NCI-H1105 treated with DMSO at 0.1 percent for 48 hours (cell line): ENCODE results near the gene HTR4.
"Not testable (repeated sequence)": the region's sequence is repeated elsewhere in the genome, so short reads cannot be mapped to it uniquely, and the experiment has no call there.

ENCODE experiments used
- DNase-seq: peaks from one replicate; lab custom pipeline; 2025; lab: John Stamatoyannopoulos, UW

HTR4 gene

GRCh38 chr5:148474025-148474511, 180.3 kb downstream of the HTR4 start:
- no peak for DNase-seq

- no peak for DNase-seq
These were observed 182.9 kb downstream of the HTR4 start for GRCh38 chr5:148471379-148471778.

- DNase-seq = no peak
These were observed 184.8 kb downstream of the HTR4 start for GRCh38 chr5:148469501-148469935.

- DNase-seq = not testable (repeated sequence)
These were observed 185.6 kb downstream of the HTR4 start for GRCh38 chr5:148468746-148469145.

GRCh38 chr5:148467958-148468357, 186.4 kb downstream of the HTR4 start:
- DNase-seq = no peak

GRCh38 chr5:148466236-148466580, 188.1 kb downstream of the HTR4 start:
- no peak for DNase-seq

GRCh38 chr5:148465381-148466235, 188.7 kb downstream of the HTR4 start:
- no peak for DNase-seq

- no peak for DNase-seq
These were observed 194.7 kb downstream of the HTR4 start for GRCh38 chr5:148459669-148460068.

- DNase-seq = no peak
These were observed 196.1 kb downstream of the HTR4 start for GRCh38 chr5:148458036-148458888.

GRCh38 chr5:148457183-148457620, 197.1 kb downstream of the HTR4 start:
- peak; percentile 91 for DNase-seq

GRCh38 chr5:148455185-148455584, 199.1 kb downstream of the HTR4 start:
- DNase-seq = no peak

GRCh38 chr5:148454576-148454975, 199.8 kb downstream of the HTR4 start:
- no peak for DNase-seq

- DNase-seq = no peak
These were observed 201.7 kb downstream of the HTR4 start for GRCh38 chr5:148452499-148453193.

- no peak for DNase-seq
These were observed 207.7 kb downstream of the HTR4 start for GRCh38 chr5:148446611-148447010.

GRCh38 chr5:148445578-148445977, 208.7 kb downstream of the HTR4 start:
- DNase-seq = no peak

GRCh38 chr5:148443998-148444397, 210.3 kb downstream of the HTR4 start:
- DNase-seq = peak; percentile 53

- no peak for DNase-seq
These were observed 211.1 kb downstream of the HTR4 start for GRCh38 chr5:148443241-148443640.

- no peak for DNase-seq
These were observed 215.4 kb downstream of the HTR4 start for GRCh38 chr5:148438933-148439332.

GRCh38 chr5:148437249-148437648, 217.1 kb downstream of the HTR4 start:
- no peak for DNase-seq

GRCh38 chr5:148436029-148436428, 218.3 kb downstream of the HTR4 start:
- no peak for DNase-seq

GRCh38 chr5:148433826-148434225, 220.5 kb downstream of the HTR4 start:
- DNase-seq = no peak
